Brain pericyte (primary cell): ENCODE results near the gene GPATCH2.
"Not testable (repeated sequence)": the region's sequence is repeated elsewhere in the genome, so short reads cannot be mapped to it uniquely, and the experiment has no call there.

Experiments
- DNase-seq: peaks from one replicate; pipeline ENCODE4 v3.0.0-alpha.2; 2012; ENCODE audit warnings: low read depth, low spot score

GPATCH2 gene

DNA sequence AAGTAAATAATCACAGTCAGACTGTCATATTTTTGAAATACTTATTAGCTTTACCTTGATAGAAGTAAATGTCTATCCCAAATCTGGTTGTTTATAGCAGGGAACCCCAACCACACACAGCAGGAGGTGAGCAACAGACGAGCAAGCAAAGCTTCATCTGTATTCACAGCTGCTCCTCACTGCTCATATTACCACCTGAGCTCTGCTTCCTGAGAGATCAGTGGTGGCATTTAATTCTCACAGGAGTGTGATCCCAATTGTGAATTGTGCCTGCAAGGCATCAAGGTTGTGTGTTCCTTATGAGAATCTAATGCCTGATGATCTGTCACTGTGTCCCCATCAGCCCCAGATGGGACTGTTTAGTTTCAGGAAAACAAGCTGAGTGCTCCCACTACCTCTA lies 104.3 kb downstream of the GPATCH2 start:
- no peak for DNase-seq

DNA sequence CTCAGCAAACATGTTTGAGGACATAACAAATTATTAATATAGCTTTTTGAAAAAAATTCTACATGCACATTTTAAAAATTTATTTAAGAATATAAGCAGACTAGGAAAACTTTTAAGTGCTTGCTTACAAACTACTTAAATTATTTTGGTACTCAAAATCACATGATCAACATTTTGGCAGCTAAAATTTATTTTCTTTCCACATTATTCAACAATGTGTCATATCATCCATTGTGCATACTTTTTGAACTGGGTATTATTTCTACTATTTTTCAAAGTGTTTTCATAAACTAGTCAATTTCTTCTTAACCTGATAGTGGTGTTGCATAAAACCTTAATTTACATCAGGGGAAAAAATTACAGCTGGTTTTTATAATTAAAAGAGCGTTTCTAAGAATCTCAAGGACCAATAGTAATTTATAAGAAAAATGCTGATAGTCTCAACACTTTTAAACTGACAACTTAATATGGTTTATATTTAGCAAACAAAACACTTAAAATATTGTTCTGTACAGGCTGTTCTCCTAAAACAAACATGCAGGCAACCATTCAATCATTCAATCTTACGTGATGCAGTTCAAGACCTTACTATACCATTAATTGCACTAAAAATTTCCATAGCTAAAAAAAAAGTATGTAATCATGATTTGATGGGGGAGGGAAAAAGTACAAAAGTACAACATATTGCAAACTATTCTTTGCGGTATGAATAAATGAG lies 105.0 kb downstream of the GPATCH2 start:
- DNase-seq: no peak

DNA sequence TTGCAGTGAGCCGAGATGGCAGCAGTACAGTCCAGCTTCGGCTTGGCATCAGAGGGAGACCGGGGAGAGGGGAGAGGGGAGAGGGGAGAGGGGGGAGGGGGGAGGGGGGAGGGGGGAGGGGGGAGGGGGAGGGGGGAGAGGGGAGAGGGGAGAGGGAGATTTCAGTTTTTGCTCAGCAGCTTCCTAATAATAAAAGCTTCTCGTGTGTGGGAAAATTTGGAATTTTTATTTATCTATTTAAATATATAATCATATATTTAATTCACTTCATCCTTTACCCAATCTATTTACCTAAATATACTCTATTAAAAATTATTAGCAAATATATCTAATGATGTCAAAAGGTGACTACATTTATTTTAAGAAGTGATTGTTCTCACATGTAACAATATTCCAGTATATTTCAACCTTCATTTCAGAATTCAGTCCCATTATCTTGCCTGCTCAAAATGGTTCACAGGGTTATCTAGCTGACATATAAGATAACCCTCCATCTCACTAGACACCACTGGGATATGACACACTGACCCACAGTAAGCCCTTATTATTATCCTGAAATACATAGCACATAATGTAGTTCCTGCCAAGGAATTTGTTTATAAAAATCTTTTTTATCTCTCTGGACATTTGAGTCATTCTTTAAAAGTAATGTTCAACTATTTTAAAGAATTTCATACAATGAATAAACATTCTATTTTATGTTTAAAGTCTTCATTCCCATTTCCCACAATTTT lies 105.9 kb downstream of the GPATCH2 start:
- no peak for DNase-seq

DNA sequence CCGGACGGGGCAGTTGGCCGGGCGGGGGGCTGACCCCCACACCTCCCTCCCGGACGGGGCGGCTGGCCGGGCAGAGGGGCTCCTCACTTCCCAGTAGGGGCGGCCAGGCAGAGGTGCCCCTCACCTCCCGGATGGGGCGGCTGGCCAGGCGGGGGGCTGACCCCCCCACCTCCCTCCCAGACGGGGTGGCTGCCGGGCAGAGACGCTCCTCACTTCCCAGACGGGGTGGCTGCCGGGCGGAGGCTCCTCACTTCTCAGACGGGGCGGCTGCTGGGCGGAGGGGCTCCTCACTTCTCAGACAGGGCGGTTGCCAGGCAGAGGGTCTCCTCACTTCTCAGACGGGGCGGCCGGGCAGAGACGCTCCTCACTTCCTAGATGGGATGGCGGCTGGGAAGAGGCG lies 107.0 kb downstream of the GPATCH2 start:
- not testable (repeated sequence) for DNase-seq

DNA sequence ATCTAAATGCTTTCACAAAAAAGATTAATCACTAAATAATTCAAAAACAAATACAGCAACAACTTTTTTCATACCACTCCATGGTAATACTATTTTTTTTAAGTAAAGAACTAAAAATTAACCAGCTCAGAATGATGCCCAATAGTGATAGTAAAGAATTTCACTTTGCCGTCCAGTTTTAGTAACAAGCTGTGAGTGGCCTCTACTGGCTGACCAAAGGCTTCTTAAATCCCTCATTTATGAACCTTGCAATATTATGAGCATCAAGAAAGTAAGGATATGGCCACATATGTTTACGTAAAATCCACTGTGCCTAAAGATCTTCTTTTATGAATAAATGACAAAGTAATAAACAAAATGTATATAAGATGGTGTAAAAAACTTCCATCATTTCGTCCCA lies 108.6 kb downstream of the GPATCH2 start:
- DNase-seq: no peak

DNA sequence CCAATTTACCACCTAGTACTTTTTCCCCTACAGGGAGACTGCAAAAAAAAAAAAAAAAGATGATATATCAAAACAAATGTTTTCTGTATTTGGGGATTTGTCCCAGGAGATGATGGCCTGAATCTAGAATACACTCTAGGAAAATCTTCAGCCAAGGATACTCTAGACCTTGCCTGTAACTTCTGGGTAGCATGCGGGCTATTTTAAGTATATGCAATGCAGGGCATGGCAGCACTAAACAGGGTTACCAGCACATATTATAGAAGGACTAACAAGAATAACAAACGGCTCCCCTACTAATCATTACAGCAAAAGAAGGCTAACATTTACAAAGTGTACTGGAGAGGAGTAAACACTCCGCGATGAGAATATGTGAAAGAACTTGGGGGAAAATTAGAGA lies 109.6 kb downstream of the GPATCH2 start:
- no peak for DNase-seq

DNA sequence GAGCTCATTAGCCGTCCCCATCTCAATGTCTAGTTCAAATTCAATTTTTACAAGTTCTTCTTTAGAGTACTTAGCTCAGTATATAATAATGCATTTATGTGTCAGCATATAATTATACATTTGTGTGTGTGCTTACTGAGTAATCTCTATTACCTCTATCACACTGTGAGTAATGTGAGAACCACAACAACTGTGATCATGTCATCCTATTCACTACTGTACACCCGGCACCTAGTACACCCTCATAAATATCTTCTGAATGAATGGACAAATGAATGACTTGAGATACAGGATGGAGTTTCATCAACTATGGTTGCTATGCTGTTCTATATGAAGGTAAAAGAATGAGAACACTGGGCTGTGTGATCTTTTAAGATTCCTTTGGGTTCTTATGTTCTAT lies 124.0 kb downstream of the GPATCH2 start:
- no peak for DNase-seq

DNA sequence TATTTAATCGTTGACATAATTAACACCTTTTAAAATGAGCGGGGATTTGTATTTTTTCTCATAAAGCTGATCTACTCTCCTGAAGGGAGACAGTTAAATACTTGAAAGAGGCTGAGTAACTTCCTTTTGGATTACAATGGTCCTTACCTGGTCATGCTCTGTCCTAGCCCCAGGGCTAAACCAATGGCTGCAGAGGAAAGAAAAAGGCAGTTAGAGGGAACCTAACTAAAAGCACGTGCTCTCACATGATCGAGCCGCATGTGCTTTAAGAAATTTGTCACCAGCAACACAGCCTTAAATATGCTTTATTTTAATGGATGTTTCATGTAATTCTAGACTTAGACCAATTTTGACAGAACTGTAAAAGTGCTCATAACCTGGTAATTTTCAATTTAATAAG lies 132.7 kb downstream of the GPATCH2 start:
- no peak for DNase-seq

DNA sequence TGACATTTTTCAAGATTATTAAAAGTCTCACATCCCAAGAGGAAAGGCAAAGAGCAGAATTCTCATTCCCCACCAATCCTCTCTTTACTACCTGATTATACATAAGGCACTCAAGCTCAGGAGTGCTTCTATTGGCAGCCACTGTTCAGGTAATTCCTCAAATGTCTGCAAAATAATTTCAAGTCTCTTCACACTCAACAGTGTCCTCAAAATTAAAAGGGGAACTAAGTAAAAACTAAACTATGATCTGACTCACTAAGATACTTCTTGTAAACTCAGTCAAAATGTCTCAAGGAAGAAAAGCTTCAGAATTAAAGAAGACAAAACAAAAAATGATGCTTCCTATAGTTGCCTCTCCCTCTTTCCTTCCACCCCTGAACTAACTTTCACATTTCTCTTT lies 135.6 kb downstream of the GPATCH2 start:
- DNase-seq: no peak

DNA sequence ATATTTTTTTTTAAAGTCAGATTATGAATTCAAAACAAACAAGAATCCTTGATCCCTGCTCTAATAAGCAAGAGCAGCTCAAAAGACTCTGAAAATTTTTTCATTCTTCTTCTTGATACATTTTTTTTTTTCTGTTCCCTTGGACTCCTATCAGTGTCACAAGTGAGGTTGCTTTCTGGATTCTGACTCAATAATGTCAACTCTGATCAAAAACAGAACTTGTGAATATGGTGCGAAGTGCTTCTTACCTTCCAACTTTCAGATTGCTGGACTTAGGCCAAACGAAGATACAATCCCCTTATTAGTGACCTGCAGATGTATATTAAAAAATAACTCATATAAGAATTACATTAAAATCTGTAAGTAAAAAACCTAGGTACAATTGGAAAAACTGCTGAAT lies 136.1 kb downstream of the GPATCH2 start:
- no peak for DNase-seq

DNA sequence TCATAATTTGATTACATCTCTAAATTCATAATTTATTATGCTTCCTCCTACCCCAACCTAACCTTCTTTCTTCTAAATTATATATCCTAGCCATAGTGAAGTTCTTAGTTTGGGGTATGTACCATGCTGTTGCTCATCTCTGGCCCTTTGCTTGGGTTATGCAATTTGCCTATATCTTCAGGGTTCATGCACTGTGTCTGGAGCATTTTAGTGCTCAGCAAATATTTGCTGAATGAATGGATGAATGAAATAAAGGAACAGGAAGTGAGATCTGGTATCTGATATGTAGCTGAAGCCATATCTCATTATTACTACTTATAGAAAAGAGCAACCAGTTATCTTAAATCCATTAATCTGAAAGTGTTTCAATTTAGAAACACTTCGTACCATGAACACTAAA lies 137.6 kb downstream of the GPATCH2 start:
- no peak for DNase-seq

DNA sequence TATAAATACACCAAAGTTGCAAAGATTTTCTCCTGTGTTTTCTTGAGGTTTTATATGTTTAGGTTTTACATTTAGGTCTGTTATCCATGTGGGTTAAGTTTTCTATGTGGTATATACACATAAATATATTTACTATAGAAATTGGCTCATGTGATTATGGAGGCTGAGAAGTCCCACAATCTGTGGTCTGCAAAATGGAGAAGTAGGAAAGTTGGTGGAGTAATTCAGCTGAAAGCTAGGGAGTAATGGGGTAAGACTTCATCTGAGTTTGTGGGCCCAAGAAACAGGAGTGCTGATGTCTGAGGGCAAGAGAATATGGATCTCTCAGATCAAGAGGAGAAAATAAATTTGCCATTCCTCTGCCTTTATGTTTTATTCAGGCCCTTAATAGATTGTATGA lies 146.0 kb downstream of the GPATCH2 start:
- DNase-seq: no peak

DNA sequence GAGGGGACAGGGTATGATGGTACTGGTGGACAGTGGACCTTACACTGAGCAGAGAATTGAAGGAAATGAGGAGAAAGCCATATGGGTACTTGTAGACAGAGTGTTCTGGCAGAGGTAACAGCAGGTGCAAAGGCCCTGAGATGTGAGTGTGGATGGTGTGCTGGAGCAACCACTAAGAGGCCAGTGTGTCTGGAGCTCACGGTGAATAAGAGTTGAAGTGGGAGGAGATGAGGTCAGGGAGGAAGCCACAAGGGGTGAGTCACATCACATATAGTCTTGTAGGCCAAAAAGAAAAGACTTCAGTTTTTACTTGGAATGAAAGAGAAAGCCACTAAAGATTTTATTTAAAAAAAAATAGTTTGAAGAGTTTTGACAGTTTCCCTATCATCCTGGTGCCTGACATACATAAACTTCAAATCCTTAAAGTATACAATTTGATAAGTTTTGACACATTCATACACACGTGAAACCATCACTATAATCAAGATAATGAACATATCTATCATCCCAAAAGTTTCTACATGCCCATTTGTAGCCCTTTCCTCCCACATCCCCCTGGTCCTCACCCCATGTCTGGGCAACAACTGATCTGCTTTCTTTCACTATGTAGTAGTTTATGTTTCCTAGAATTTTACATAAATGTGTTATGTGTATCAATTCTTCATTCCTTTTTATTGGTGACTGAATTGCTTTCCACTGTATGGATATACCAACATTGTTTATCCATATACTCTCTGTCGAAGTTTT lies 148.4 kb downstream of the GPATCH2 start:
- no peak for DNase-seq

DNA sequence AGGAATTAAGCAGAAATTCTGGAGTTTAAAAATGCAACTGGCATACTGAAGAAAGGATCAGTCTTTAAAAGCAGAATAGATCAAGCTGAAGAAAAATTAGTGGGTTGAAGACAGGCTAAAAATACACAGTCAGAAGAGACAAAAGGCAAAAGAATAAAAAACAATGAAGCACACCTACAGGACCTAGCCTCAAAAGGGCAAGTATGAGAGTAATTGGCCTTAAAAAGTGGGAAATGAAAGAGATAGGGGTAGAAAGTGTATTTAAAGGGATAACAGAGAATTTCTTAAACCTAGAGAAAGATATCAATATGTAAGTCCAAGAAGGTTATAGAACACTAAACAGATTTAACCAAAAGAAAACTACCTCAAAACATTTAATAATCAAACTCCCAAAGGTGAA lies 152.4 kb downstream of the GPATCH2 start:
- DNase-seq: no peak

DNA sequence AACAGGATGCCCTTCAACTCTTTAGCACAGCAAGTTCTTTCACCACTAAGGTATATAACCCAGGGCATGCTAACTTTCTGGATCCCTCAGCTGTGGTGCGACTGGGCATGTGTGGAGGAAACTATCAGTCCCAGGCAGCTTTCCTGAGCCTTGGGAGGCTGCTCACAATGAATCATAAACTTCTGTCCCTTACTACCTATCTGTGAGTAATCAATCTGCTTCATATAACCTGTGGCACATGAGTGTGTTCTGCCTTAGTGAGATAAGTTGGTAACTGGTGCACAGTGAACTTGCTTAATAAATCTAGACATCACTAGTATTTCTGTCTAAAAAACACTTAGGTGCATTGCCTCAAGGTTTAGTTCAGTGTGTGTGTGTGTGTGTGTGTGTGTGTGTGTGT lies 158.0 kb downstream of the GPATCH2 start:
- no peak for DNase-seq

DNA sequence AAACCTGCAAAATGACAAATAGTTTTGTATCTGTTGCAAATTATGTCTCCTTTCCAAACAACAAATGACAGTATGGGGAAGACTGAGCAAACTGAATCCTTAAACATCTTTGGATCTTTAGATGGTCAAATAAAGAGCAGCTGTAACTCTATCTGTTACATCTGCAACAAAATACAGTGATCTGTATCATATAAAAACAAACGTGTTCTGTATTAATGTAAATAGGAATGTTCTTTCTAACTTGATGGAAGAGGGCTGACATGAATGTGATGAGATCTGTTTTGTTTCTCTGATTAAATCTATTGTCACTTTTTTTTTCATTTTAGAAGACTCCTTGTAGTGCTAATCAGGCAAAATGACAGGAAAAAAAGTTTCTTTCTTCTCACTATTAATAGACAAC lies 159.5 kb downstream of the GPATCH2 start:
- DNase-seq: no peak

DNA sequence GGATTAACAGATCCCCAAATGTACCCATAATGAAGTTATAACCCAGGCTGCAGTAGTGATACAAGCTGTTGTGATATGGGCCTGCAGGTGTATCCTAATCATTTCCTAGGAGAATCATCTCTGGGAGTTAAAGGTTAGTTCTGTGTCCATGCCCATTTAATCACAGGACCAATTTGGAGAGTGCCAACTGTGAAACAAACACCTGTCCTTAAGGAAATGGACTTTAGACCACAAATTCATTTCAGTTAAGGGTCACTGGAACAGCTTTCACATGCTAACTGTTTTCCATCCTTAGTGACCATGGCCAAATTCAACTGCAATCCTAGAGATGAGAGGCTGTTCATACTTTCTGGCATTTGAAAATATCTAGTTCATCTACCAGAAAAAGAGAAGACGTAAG lies 160.9 kb downstream of the GPATCH2 start:
- DNase-seq: no peak

DNA sequence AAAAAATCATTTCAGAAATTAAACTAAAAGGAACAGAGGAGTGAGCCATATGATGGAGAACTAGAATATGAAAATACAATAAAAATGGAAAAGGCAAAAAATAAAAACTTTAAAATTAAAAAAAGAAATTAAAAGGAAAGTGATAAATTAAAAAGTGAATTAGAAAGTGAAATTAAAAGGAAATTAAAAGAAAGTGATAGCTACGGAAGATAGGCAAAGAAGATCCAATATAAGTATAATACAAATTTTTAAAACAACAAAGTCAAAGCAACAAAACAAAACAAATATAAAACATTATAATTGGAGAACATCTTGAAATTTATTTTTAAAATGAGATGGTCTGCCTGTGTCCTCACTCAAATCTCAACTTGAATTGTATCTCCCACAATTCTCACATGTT lies 165.8 kb downstream of the GPATCH2 start:
- no peak for DNase-seq

DNA sequence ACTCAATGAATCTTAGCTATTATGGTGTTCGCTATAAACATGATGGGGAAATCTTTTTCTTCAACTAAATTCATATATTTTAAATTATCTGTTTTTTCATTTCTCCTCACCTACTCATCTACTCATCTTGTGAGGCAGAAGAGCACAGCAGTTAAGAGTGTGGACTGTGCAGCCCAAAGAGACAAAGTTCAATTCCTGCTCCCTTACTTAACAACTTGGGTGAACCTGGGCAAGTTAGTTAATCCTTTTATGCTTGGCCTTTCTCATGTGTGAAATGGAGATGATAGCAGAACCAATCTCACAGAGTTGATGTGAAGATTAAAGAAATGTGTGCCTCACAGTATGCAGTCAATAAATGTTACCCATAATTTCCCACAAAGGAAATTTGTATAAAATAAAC lies 168.2 kb downstream of the GPATCH2 start:
- no peak for DNase-seq

DNA sequence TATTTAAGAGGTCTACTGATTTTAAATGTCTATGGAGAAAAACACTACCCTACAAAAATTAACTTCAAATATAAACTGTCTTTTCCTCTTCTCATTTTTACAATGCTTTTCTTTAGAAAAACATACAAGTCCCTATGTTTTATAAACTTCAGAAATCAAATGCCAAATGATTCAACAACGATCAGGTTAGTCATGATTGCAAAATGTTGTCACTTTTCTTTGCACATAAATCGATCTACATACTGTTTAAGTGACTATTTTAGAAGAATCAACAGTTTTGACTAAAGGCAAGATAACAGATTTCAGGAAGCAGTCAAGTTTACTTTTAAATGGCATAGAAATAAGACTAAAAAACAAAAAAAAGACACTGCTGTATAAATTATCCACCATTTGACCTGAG lies 168.7 kb downstream of the GPATCH2 start:
- DNase-seq: no peak

DNA sequence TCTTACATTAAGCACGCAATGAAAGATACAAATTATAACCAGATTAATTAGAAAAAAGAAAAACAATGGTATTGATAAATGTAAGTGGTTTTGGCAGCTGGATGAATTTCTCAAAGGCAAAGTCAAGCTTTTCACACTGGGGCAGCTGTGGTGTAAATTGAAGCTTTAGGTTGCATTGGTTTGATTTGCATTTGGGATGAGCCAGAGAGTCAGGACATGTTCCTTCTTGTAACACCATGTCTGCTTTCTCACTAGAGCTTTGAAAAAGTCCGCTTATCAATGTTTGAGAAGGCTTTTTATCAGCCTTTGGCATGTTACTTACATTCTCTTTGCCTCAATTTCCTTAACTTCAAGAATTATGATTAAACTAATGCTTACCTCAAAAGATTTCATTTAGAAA lies 173.9 kb downstream of the GPATCH2 start:
- DNase-seq: no peak

DNA sequence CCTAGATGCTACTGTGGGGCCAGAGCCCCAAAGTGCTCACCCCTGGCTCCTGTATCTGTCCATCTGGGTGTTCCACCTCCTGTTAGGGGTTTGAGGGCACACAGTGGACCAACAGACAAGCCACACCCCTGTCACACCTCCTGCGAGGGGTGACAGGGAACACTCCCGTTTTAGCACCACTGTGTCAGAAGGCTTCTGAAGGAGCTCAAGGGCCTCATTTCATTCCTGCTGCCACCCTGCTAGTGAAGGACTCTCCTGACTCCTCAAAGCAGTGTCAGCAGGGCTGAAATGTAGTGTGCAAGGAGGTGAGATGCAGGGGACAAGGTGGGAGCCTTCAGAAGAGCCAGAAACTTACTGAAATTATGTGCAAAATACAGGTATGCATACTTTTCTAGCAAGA lies 174.6 kb downstream of the GPATCH2 start:
- DNase-seq: no peak

DNA sequence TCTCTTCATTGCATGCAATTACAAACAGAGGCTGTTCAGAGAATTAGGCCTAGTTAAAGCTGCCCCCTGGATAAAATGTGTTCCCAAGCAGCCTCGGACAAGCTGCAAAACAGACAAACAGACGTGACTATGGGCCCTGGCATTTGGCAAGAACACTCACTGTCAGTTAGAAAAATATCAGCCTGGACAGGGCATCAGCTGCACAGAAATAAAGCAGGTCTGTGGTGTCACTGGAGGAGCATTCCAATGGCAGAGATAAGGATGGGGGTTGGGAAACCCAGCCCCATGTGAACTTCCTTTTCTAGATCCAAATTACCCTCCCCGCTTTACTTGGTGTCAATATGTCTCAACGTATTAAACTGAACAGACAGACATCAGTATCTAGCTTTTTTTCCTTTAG lies 177.1 kb downstream of the GPATCH2 start:
- DNase-seq: no peak
